ENCODE data around the gene RPP25. TPM values are rescaled to one million over a fixed set of nuclear protein-coding genes. Genes with fewer than 3 reads are reported as not detected.
"Not testable (repeated sequence)": the region's sequence is repeated elsewhere in the genome, so short reads cannot be mapped to it uniquely, and the experiment has no call there.

Gene RPP25
- total RNA-seq, 4 donors from 2014 or later: 14.2 to 23.1 (median 16.4) TPM

- intact Hi-C loops (cut with DNase I): loop anchor here (5.0 to 10.0 kb wide), 2 partner anchors 50 to 182 kb away; partner anchors contain the start of gene FAM219B
- no peak for TF ChIP-seq POLR2A (IDR thresholded peaks at IDR 0.05)
- H3K4me3 ChIP-seq (replicated peaks in 1 of 3): no peak overlapping the region
- no peaks in the 10 kb centered on the region for H3K27me3 ChIP-seq
- H3K9me3 ChIP-seq: no peaks in the 10 kb centered on the region
- peaks cover 39 to 45% of the 10 kb centered on the region in 2 donors for H3K4me1 ChIP-seq
- H3K27ac ChIP-seq: peak overlapping the region in 1 of 3 donors; percentile 18
- no peak for DNase-seq
- H3K36me3 ChIP-seq: no peaks in the 10 kb centered on the region
Measured at GRCh38 chr15:74954515-74954914, 2.1 kb downstream of the RPP25 start.

- H3K4me3 ChIP-seq (replicated peaks in 1 of 3): no peak overlapping the region
Measured at GRCh38 chr15:74951006-74951405, 5.6 kb downstream of the RPP25 start.

GRCh38 chr15:74950078-74950908 is 6.3 kb downstream of the RPP25 start:
- H3K36me3 ChIP-seq: no peaks in the 10 kb centered on the region
- TF ChIP-seq POLR2A (IDR thresholded peaks at IDR 0.05) (no peak), CTCF (IDR thresholded peaks at IDR 0.05) (peak; percentile 94 to 100 (median 99))
- H3K27me3 ChIP-seq: no peaks in the 10 kb centered on the region
- H3K9me3 ChIP-seq: no peaks in the 10 kb centered on the region
- intact Hi-C loops (cut with DNase I): loop anchor here (5.0 to 10.0 kb wide), 2 partner anchors 45 to 178 kb away; partner anchors contain the start of gene FAM219B
- H3K27ac ChIP-seq: no peak overlapping the region
- WGBS, 2 donors: 48% methylated on average over 7 of the region's 7 CpGs
- DNase-seq: peak; percentile 77 to 80
- H3K4me3 ChIP-seq (replicated peaks in 1 of 3): no peak overlapping the region
- peaks cover 10 to 17% of the 10 kb centered on the region in 2 donors for H3K4me1 ChIP-seq

More at GRCh38 chr15:74951006-74951405, 5.6 kb downstream of the RPP25 start:
- Histone ChIP-seq H3K27ac (no peak overlapping the region), H3K4me1 (peaks cover 17 to 24% of the 10 kb centered on the region in 2 donors), H3K27me3 (no peaks in the 10 kb centered on the region), H3K9me3 (no peaks in the 10 kb centered on the region), H3K36me3 (no peaks in the 10 kb centered on the region)
- TF ChIP-seq POLR2A (IDR thresholded peaks at IDR 0.05) (no peak), CTCF (IDR thresholded peaks at IDR 0.05) (no peak)
- 65 to 74% methylated on average over 3 of the region's 3 CpGs for WGBS, 2 donors
- DNase-seq: no peak
- intact Hi-C loops (cut with DNase I): loop anchor here (5.0 to 10.0 kb wide), 2 partner anchors 46 to 179 kb away; partner anchors contain the start of gene FAM219B

GRCh38 chr15:74937590-74938371 is 18.8 kb downstream of the RPP25 start, which contains the start of gene COX5A:
Gene COX5A, minus strand, starts transcription at chr15:74938073. Its CDS starts 59 bp downstream, at chr15:74938014.
- WGBS, 2 donors: 0 to 1% methylated on average over 7 to 50 of the region's 85 CpGs
- Histone ChIP-seq H3K27ac (peak within 1 kb of the TSS; percentile 92 to 96 (median 94)), H3K36me3 (no peaks in the 10 kb centered on the region), H3K27me3 (no peaks in the 10 kb centered on the region), H3K4me1 (peaks cover 4 to 24% of the 10 kb centered on the region in 2 donors), H3K9me3 (no peaks in the 10 kb centered on the region), H3K4me3 (replicated peaks in 1 of 3) (peak within 1 kb of the TSS; percentile 82 to 99 (median 98))
- peak; percentile 95 to 96 for DNase-seq
- peak in 1 of 6 experiments; percentile 10 for TF ChIP-seq CTCF (IDR thresholded peaks at IDR 0.05)
- TF ChIP-seq POLR2A (IDR thresholded peaks at IDR 0.05): peak; percentile 69 to 94
- intact Hi-C loops (cut with DNase I): no loop called here

GRCh38 chr15:74937272-74937589 is 19.3 kb downstream of the RPP25 start:
- DNase-seq: no peak
- H3K27me3 ChIP-seq: no peaks in the 10 kb centered on the region
- H3K4me3 ChIP-seq (replicated peaks in 1 of 3): peak overlapping the region; percentile 82 to 99 (median 98)
- intact Hi-C loops (cut with DNase I): no loop called here
- peak overlapping the region; percentile 92 to 96 (median 94) for H3K27ac ChIP-seq
- H3K36me3 ChIP-seq: no peaks in the 10 kb centered on the region
- 0 to 1% methylated on average over 11 to 18 of the region's 18 CpGs for WGBS, 2 donors
- H3K4me1 ChIP-seq: peaks cover 4 to 24% of the 10 kb centered on the region in 2 donors
- H3K9me3 ChIP-seq: no peaks in the 10 kb centered on the region
- TF ChIP-seq POLR2A (IDR thresholded peaks at IDR 0.05) (no peak), CTCF (IDR thresholded peaks at IDR 0.05) (no peak)

GRCh38 chr15:74935193-74935592 is 21.4 kb downstream of the RPP25 start:
- H3K4me3 ChIP-seq (replicated peaks in 1 of 3); H3K36me3 ChIP-seq; H3K27ac ChIP-seq; H3K27me3 ChIP-seq; H3K9me3 ChIP-seq; intact Hi-C loops (cut with DNase I); DNase-seq: not testable (repeated sequence)
- H3K4me1 ChIP-seq: peaks cover 4 to 24% of the 10 kb centered on the region in 2 donors
- WGBS, 2 donors: 90% methylated on average over 3 of the region's 3 CpGs

Data from thyroid gland (tissue), 4 donors.